Left ventricle myocardium inferior (tissue), 1 donor: ENCODE data around the gene GABPB2. TPM values are rescaled to one million over a fixed set of nuclear protein-coding genes. Genes with fewer than 3 reads are reported as not detected.
A peak's percentile ranks its signal among the peaks of the same experiment; 100 is the strongest.

Source experiments
- DNase-seq: peaks from one replicate; pipeline ENCODE4 v3.0.0-alpha.2; 2020
- H3K27ac ChIP-seq: fragments of 200-600 bp; replicated peaks from 2 replicates; pipeline ENCODE4 v1.8.0; 2021
- H3K27me3 ChIP-seq: fragments of 200-600 bp; 2 replicates; pipeline ENCODE4 v1.8.0; 2021; ENCODE audit warnings: low read depth
- H3K36me3 ChIP-seq: fragments of 200-600 bp; 2 replicates; pipeline ENCODE4 v1.8.0; 2021
- H3K4me1 ChIP-seq: fragments of 200-600 bp; 2 replicates; pipeline ENCODE4 v1.8.0; 2021
- H3K4me3 ChIP-seq: fragments of 200-600 bp; 2 replicates; pipeline ENCODE4 v1.8.0; 2021; ENCODE audit warnings: mild to moderate bottlenecking, moderate library complexity
- H3K9me3 ChIP-seq: fragments of 200-600 bp; replicated peaks from 2 replicates; pipeline ENCODE4 v1.8.0; 2021
- intact Hi-C: fragments of 100-400 bp; cut with micrococcal nuclease; formaldehyde crosslinking; loops from one replicate; pipeline ENCODE4 v1.11.0; 2022
- total RNA-seq: library from RNA; stranded (reverse); fragmentation: NEBNext Ultra II Directional; extraction: Animal tissue kit (Norgen Biotek cat#: 25700); gene quantifications from one replicate; pipeline ENCODE4 v1.2.1, GENCODE V29; 2021
- TF ChIP-seq, protein P1 (sequence below): fragments of 200-600 bp; IDR thresholded peaks from 2 replicates; pipeline ENCODE4 v1.8.0; 2021; ENCODE audit warnings: antibody characterized with exemption, mild to moderate bottlenecking, borderline replicate concordance
- donor health status: DM: no; HTN: yes; CAD: no; lungs with severe emphysema.

The GABPB2 gene
- total RNA-seq, 1 donor from 2014 or later, result 12.2 TPM

GRCh38 chr1:151134396-151134795 lies 63.8 kb downstream of the GABPB2 start:
- Histone ChIP-seq H3K4me1 (peaks cover 22% of the 10 kb centered on the region), H3K4me3 (no peak overlapping the region), H3K9me3 (no peaks in the 10 kb centered on the region), H3K36me3 (peaks cover 72% of the 10 kb centered on the region), H3K27me3 (no peaks in the 10 kb centered on the region), H3K27ac (no peak overlapping the region)
- TF ChIP-seq, protein P1, sequence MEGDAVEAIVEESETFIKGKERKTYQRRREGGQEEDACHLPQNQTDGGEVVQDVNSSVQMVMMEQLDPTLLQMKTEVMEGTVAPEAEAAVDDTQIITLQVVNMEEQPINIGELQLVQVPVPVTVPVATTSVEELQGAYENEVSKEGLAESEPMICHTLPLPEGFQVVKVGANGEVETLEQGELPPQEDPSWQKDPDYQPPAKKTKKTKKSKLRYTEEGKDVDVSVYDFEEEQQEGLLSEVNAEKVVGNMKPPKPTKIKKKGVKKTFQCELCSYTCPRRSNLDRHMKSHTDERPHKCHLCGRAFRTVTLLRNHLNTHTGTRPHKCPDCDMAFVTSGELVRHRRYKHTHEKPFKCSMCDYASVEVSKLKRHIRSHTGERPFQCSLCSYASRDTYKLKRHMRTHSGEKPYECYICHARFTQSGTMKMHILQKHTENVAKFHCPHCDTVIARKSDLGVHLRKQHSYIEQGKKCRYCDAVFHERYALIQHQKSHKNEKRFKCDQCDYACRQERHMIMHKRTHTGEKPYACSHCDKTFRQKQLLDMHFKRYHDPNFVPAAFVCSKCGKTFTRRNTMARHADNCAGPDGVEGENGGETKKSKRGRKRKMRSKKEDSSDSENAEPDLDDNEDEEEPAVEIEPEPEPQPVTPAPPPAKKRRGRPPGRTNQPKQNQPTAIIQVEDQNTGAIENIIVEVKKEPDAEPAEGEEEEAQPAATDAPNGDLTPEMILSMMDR, result no peak
- DNase-seq, result no peak
- intact Hi-C loops, result no loop called here

DNA sequence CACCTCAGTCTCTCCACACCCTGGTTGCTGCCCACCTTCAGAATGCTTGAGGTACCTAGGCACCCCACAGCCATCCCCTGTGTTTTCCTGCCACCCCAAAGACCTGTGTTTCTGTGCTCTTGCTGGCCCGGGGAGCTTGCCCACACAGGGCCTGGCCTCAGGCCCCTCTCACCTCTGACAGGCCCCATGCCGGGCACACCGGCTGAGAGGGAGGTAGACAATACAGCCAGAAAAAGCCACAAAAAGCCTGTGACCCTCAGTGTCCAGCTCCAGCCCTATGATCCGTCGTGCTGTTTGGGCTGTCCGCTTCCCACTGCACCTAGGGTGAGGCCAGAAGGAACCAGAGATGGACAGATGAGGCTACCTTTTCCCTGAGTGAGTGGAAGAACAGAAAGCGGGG lies 64.4 kb downstream of the GABPB2 start:
- H3K4me1 ChIP-seq, result peaks cover 22% of the 10 kb centered on the region
- TF ChIP-seq, protein P1, result no peak
- H3K9me3 ChIP-seq, result no peaks in the 10 kb centered on the region
- no peak for DNase-seq
- intact Hi-C loops, result no loop called here
- H3K27ac ChIP-seq, result no peak overlapping the region
- H3K27me3 ChIP-seq, result no peaks in the 10 kb centered on the region
- peaks cover 78% of the 10 kb centered on the region for H3K36me3 ChIP-seq
- no peak overlapping the region for H3K4me3 ChIP-seq

GRCh38 chr1:151135433-151136385 lies 65.1 kb downstream of the GABPB2 start:
- H3K27ac ChIP-seq, result no peak overlapping the region
- peaks cover 84% of the 10 kb centered on the region for H3K36me3 ChIP-seq
- TF ChIP-seq, protein P1, result no peak
- peaks cover 22% of the 10 kb centered on the region for H3K4me1 ChIP-seq
- H3K4me3 ChIP-seq, result no peak overlapping the region
- DNase-seq, result no peak
- H3K9me3 ChIP-seq, result no peaks in the 10 kb centered on the region
- no peaks in the 10 kb centered on the region for H3K27me3 ChIP-seq
- intact Hi-C loops, result loop anchor here (2.0 kb wide), 1 partner anchor 29 kb away; no protein-coding TSS in a partner anchor

DNA sequence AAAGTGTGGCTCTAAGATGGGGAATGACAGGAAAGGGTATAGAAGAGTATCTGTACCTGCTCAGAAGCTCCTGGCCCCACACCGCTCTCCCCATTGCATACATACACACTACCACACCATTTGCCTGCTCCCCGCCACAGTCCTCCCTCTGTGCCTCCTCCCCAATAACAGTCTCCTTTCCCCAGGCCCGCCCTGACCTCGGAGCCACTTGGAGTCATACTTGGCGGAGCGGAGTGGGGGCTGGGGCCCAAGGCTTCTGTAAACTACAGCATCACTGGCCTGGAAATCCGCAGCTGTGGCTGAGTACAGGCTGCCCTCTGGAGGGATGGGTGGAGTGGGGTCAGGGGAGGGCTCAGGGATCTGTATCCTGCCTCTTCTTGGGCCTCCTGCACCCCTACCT lies 67.2 kb downstream of the GABPB2 start:
- Histone ChIP-seq H3K27me3 (no peaks in the 10 kb centered on the region), H3K36me3 (peaks cover 78% of the 10 kb centered on the region), H3K27ac (no peak overlapping the region), H3K4me3 (no peak overlapping the region), H3K4me1 (peaks cover 20% of the 10 kb centered on the region), H3K9me3 (no peaks in the 10 kb centered on the region)
- TF ChIP-seq, protein P1, result no peak
- intact Hi-C loops, result loop anchor here (2.0 kb wide), 1 partner anchor 31 kb away; no protein-coding TSS in a partner anchor
- no peak for DNase-seq

DNA sequence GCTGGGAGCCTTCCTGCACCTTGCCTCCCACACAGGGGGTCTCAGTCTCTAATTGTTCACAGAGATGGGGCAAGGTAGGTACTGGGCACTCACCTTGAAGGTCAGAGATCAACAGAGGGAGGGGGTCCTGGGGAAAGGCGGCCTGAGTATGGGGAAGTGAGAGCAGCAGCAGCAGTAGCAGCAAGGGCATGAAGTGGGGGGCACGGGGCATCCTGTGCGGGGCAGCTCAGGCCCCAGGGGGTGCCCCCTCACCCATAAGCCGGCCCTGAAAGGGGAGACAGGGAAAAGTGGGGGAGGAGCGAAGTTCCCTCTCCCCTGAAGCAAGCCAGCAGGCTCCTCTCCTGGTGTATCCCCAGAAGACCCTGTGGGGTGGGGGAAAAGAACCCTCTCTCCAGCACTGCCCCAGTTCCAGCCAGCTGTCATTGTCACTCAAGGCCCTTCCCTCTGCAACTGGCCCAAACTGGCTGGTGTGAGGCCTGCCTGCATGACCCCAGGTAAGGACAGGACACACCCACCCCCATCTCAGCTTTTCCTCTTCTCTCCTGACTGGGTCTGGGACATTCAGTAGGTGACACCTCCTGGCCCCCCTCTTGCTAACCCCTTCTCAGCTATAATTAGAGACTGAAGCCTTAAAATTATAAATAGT lies 72.0 kb downstream of the GABPB2 start:
- Histone ChIP-seq H3K27ac (peak overlapping the region; percentile 92), H3K4me3 (peak overlapping the region; percentile 90), H3K36me3 (peaks cover 30% of the 10 kb centered on the region), H3K9me3 (no peaks in the 10 kb centered on the region), H3K27me3 (no peaks in the 10 kb centered on the region), H3K4me1 (peaks cover 65% of the 10 kb centered on the region)
- TF ChIP-seq, protein P1, result no peak
- intact Hi-C loops, result no loop called here
- no peak for DNase-seq
